H9 (cell line): ENCODE results near the gene MTRF1. TPM values are rescaled to one million over a fixed set of nuclear protein-coding genes. Genes with fewer than 3 reads are reported as not detected.

Experiments used
- DNase-seq: peaks from one replicate; pipeline ENCODE4 v3.0.0-alpha.2; 2017
- H2AFZ ChIP-seq: one replicate; pipeline ENCODE4 v1.6.1; 2013; ENCODE audit warnings: mild to moderate bottlenecking, low read length, control low read depth, moderate library complexity
- H2AK5ac ChIP-seq: 2 replicates; pipeline ENCODE4 v1.6.1; 2013; ENCODE audit warnings: low read length, control low read depth, mixed read lengths; ENCODE audit not compliant: insufficient read length
- H2BK120ac ChIP-seq: one replicate; pipeline ENCODE4 v1.6.1; 2013; ENCODE audit warnings: low read depth, mild to moderate bottlenecking, low read length, control low read depth, inconsistent platforms; ENCODE audit not compliant: poor library complexity, severe bottlenecking
- H2BK12ac ChIP-seq: 2 replicates; pipeline ENCODE4 v1.6.1; 2013; ENCODE audit warnings: low read length, control low read depth, mixed read lengths, low read depth; ENCODE audit not compliant: insufficient read length
- H2BK15ac ChIP-seq: 2 replicates; pipeline ENCODE4 v1.6.1; 2013; ENCODE audit warnings: low read depth, low read length, control low read depth
- H2BK20ac ChIP-seq: one replicate; pipeline ENCODE4 v1.6.1; 2013; ENCODE audit warnings: low read depth, mild to moderate bottlenecking, low read length, control low read depth, inconsistent platforms; ENCODE audit not compliant: poor library complexity, severe bottlenecking
- H2BK5ac ChIP-seq: 2 replicates; pipeline ENCODE4 v1.6.1; 2013; ENCODE audit warnings: low read length, control low read depth, mixed read lengths; ENCODE audit not compliant: insufficient read length
- H3K14ac ChIP-seq: 2 replicates; pipeline ENCODE4 v1.6.1; 2013; ENCODE audit warnings: low read length, control low read depth; ENCODE audit not compliant: insufficient read depth
- H3K18ac ChIP-seq: 2 replicates; pipeline ENCODE4 v1.6.1; 2013; ENCODE audit warnings: low read depth, mild to moderate bottlenecking, mixed read lengths, low read length, control low read depth; ENCODE audit not compliant: insufficient read length
- H3K23ac ChIP-seq: 2 replicates; pipeline ENCODE4 v1.6.1; 2013; ENCODE audit warnings: low read length, control low read depth, mixed read lengths, low read depth; ENCODE audit not compliant: insufficient read length
- H3K23me2 ChIP-seq: 2 replicates; pipeline ENCODE4 v1.6.1; 2013; ENCODE audit warnings: low read depth, mild to moderate bottlenecking, mixed read lengths, low read length, control low read depth; ENCODE audit not compliant: insufficient read length, poor library complexity, severe bottlenecking
- H3K27ac ChIP-seq: 2 replicates; pipeline ENCODE4 v1.5.1; 2013; ENCODE audit warnings: low read length, control low read depth, mixed read lengths, low read depth; ENCODE audit not compliant: insufficient read length
- H3K27me3 ChIP-seq: 2 replicates; pipeline ENCODE4 v1.6.1; 2013; ENCODE audit warnings: low read length, control low read depth, inconsistent platforms; ENCODE audit not compliant: insufficient read depth
- H3K4ac ChIP-seq: 2 replicates; pipeline ENCODE4 v1.6.1; 2013; ENCODE audit warnings: low read depth, mild to moderate bottlenecking, control low read depth, inconsistent platforms, low read length, moderate library complexity
- H3K4me1 ChIP-seq: 2 replicates; pipeline ENCODE4 v1.6.1; 2013; ENCODE audit warnings: low read length, control low read depth, inconsistent platforms; ENCODE audit not compliant: insufficient read depth
- H3K4me2 ChIP-seq: 2 replicates; pipeline ENCODE4 v1.6.1; 2013; ENCODE audit warnings: low read length, control low read depth, mixed read lengths; ENCODE audit not compliant: insufficient read length, insufficient read depth
- H3K56ac ChIP-seq: 2 replicates; pipeline ENCODE4 v1.6.1; 2013; ENCODE audit warnings: low read depth, mild to moderate bottlenecking, mixed read lengths, low read length, control low read depth; ENCODE audit not compliant: insufficient read length
- H3K79me1 ChIP-seq: 2 replicates; pipeline ENCODE4 v1.6.1; 2013; ENCODE audit warnings: low read depth, mild to moderate bottlenecking, moderate library complexity, low read length, control low read depth, inconsistent platforms; ENCODE audit not compliant: insufficient read depth, poor library complexity, severe bottlenecking
- H3K79me2 ChIP-seq: 2 replicates; pipeline ENCODE4 v1.6.1; 2013; ENCODE audit warnings: low read length, control low read depth, inconsistent platforms; ENCODE audit not compliant: insufficient read depth
- H3K9ac ChIP-seq: 2 replicates; pipeline ENCODE4 v1.6.1; 2013; ENCODE audit warnings: low read length, control low read depth, mixed read lengths; ENCODE audit not compliant: insufficient read length; ENCODE audit errors: extremely low read depth
- H3K9me3 ChIP-seq: one replicate; pipeline ENCODE4 v1.6.1; 2013; ENCODE audit warnings: low read depth, low read length, inconsistent platforms; ENCODE audit not compliant: control insufficient read depth
- H3T11ph ChIP-seq: one replicate; pipeline ENCODE4 v1.6.1; 2013; ENCODE audit warnings: mild to moderate bottlenecking, low read length, control low read depth, inconsistent platforms
- H4K20me1 ChIP-seq: one replicate; pipeline ENCODE4 v1.6.1; 2013; ENCODE audit not compliant: control insufficient read depth, insufficient read length, insufficient read depth
- H4K5ac ChIP-seq: 2 replicates; pipeline ENCODE4 v1.6.1; 2013; ENCODE audit warnings: low read depth, mild to moderate bottlenecking, mixed read lengths, low read length, control low read depth; ENCODE audit not compliant: insufficient read length
- H4K8ac ChIP-seq: replicated peaks from 2 replicates; pipeline ENCODE4 v1.6.1; 2013; ENCODE audit warnings: low read length, control low read depth, mixed read lengths, low read depth; ENCODE audit not compliant: insufficient read length
- H4K91ac ChIP-seq: 2 replicates; pipeline ENCODE4 v1.6.1; 2013; ENCODE audit warnings: low read depth, mild to moderate bottlenecking, moderate library complexity, mixed read lengths, low read length, control low read depth; ENCODE audit not compliant: insufficient read length
- H3K27ac Mint-ChIP-seq, 3 experiments: 2 replicates in 2 of 3; 3 replicates in 1 of 3; pipeline ENCODE4 v1.8.0; 2020 to 2021; ENCODE audit warnings: mixed read lengths in 3 of 3, mild to moderate bottlenecking in 1 of 3, moderate library complexity in 1 of 3
- H3K27me3 Mint-ChIP-seq: 2 replicates; pipeline ENCODE4 v1.8.0; 2021; ENCODE audit warnings: low read depth, mild to moderate bottlenecking, moderate library complexity, mixed read lengths
- H3K36me3 Mint-ChIP-seq, 3 experiments: 2 replicates in 2 of 3; 3 replicates in 1 of 3; pipeline ENCODE4 v1.8.0; 2020 to 2021; ENCODE audit warnings: low read depth in 3 of 3, mixed read lengths in 3 of 3; ENCODE audit not compliant: insufficient read depth in 1 of 3
- H3K4me1 Mint-ChIP-seq, 2 experiments: 2 replicates each; pipeline ENCODE4 v1.8.0; 2020; ENCODE audit warnings: mixed read lengths in 2 of 2
- H3K4me3 Mint-ChIP-seq, 2 experiments: 2 replicates in 1 of 2; 3 replicates in 1 of 2; pipeline ENCODE4 v1.8.0; 2020 to 2021; ENCODE audit warnings: mild to moderate bottlenecking in 2 of 2, mixed read lengths in 2 of 2, moderate library complexity in 1 of 2
- H3K9me3 Mint-ChIP-seq, 2 experiments: 2 replicates in 1 of 2; 3 replicates in 1 of 2; pipeline ENCODE4 v1.8.0; 2020; ENCODE audit warnings: mild to moderate bottlenecking in 2 of 2, mixed read lengths in 2 of 2, moderate library complexity in 1 of 2
- CTCF ChIP-seq: fragments of 200-600 bp; sonication (generic); conservative IDR thresholded peaks from 3 replicates; pipeline ENCODE4 v1.8.0; 2021; ENCODE audit warnings: antibody characterized with exemption, mild to moderate bottlenecking
- WGBS: extraction: QIAGEN DNeasy Blood & Tissue Kit; methylation state at CpG from one replicate; pipeline ENCODE4 v1.1.7; 2013; ENCODE audit warnings: missing lambda C conversion rate, low lambda C conversion rate, mixed read lengths; ENCODE audit not compliant: insufficient read length; ENCODE audit errors: extremely low coverage; 5-methylcytosine and 5-hydroxymethylcytosine counted together
- total RNA-seq: library from RNA; stranded (reverse); gene quantifications from 2 replicates; pipeline ENCODE4 v1.2.1, GENCODE V29; 2021

The MTRF1 gene
- total RNA-seq, 1 experiment from 2014 or later = 16.2 TPM

- Histone ChIP-seq H3K27me3 (no peaks in the 10 kb centered on the region; the same call in 1 of the 2 replicates), H3K4ac (no peak overlapping the region), H3K23ac (no peak overlapping the region), H4K91ac (no peak overlapping the region), H3K79me2 (no peaks in the 10 kb centered on the region), H2BK120ac (no peak overlapping the region), H2BK15ac (no peak overlapping the region), H3K9ac (no peak overlapping the region), H3K9me3 (no peaks in the 10 kb centered on the region), H3K14ac (no peak overlapping the region), H3K56ac (no peak overlapping the region), H3K79me1 (no peaks in the 10 kb centered on the region), H3K4me1 (no peaks in the 10 kb centered on the region), H2AK5ac (no peak overlapping the region), H3K27ac (no peak overlapping the region), H3K4me2 (no peak overlapping the region), H4K20me1 (no peaks in the 10 kb centered on the region), H2BK12ac (no peak overlapping the region), H3T11ph (no peak overlapping the region), H4K8ac (no peak overlapping the region), H2BK5ac (no peak overlapping the region), H2AFZ (no peak overlapping the region), H3K23me2 (no peaks in the 10 kb centered on the region), H4K5ac (no peak overlapping the region), H2BK20ac (no peak overlapping the region), H3K18ac (no peak overlapping the region)
- no peak for DNase-seq
- Mint-ChIP-seq H3K9me3 (no peaks in the 10 kb centered on the region), H3K27ac (no peak overlapping the region), H3K4me3 (no peak overlapping the region), H3K36me3 (peaks cover 0 to 5% (median 2%) of the 10 kb centered on the region in 3 experiments; a peak in 3 of 7 replicates), H3K27me3 (no peaks in the 10 kb centered on the region), H3K4me1 (no peaks in the 10 kb centered on the region)
- TF ChIP-seq CTCF = no peak
- WGBS = no CpG with 5 or more reads among the region's 3 CpGs
Measured at GRCh38 chr13:41220401-41220800, 43.0 kb downstream of the MTRF1 start.
